ENCODE data around the gene ODF2.
"Not testable (repeated sequence)": the region's sequence is repeated elsewhere in the genome, so short reads cannot be mapped to it uniquely, and the experiment has no call there.

ODF2 gene

DNA sequence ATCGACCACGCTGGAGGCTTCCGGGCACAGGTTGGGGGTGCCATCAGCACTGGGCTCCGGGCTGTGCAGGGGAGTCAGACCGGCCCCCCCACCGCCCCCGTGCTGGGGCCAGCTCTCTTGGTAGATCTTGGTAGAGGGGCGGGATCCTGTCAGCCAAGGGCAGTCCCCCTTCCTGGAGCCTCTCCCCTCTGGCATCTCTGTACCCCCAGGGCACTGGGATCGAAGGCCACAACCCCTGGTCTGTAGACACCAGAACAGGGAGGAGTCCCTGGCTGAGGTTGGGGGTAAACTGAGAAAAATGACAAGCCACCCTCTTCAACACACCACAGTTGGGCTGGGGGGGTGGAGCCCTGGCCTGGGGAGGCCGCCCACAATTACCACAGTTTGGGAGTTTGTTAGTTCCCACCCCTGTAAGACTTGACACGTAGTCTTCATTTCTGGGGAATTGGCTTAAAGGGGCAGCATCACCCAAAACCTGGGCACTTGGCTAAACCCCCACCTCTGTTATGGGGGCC lies 34.3 kb upstream of the ODF2 start:
- Histone ChIP-seq H3K36me3 (replicated peaks; ENCODE audit: low read depth, low read length) (no peaks in the 10 kb centered on the region), H3K4me3 (ENCODE audit: low read length) (peak overlapping the region; percentile 95), H3K9me3 (ENCODE audit: insufficient read depth, low read length) (no peaks in the 10 kb centered on the region), H3K27me3 (ENCODE audit: low read depth, low read length) (0 out of 2 replicates have a peak, but pooled peaks cover 4% of the 10 kb centered on the region), H3K27ac (ENCODE audit: low read length) (no peak overlapping the region), H4K20me1 (ENCODE audit: insufficient read depth, low read length) (no peaks in the 10 kb centered on the region), H2AFZ (ENCODE audit: low read depth, low read length) (peak overlapping the region; percentile 93), H3K4me2 (ENCODE audit: low read length) (peak overlapping the region; percentile 100), H3K4me1 (ENCODE audit: low read length) (peaks cover 18% of the 10 kb centered on the region), H3K9ac (ENCODE audit: low read length) (peak overlapping the region; percentile 75), H3K79me2 (ENCODE audit: low read length) (no peaks in the 10 kb centered on the region)
- no peak for TF ChIP-seq CTCF (IDR thresholded peaks at IDR 0.05; ENCODE audit: low read depth, low read length)

- not testable (repeated sequence) for H2AFZ ChIP-seq (ENCODE audit: low read depth, low read length); H3K79me2 ChIP-seq (ENCODE audit: low read length); H3K9ac ChIP-seq (ENCODE audit: low read length); H3K27me3 ChIP-seq (ENCODE audit: low read depth, low read length); H4K20me1 ChIP-seq (ENCODE audit: insufficient read depth, low read length); H3K9me3 ChIP-seq (ENCODE audit: insufficient read depth, low read length); H3K27ac ChIP-seq (ENCODE audit: low read length); H3K36me3 ChIP-seq (replicated peaks; ENCODE audit: low read depth, low read length)
- Histone ChIP-seq H3K4me3 (ENCODE audit: low read length) (peak overlapping the region; percentile 95; the same call in 1 of the 2 replicates), H3K4me2 (ENCODE audit: low read length) (peak overlapping the region; percentile 100; the same call in 1 of the 2 replicates), H3K4me1 (ENCODE audit: low read length) (peaks cover 16% of the 10 kb centered on the region)
These were observed 33.6 kb upstream of the ODF2 start for GRCh38 chr9:128422022-128422782.

- 0 out of 2 replicates have a peak, but pooled peaks cover 4% of the 10 kb centered on the region for H3K27me3 ChIP-seq (ENCODE audit: low read depth, low read length)
- H3K27ac ChIP-seq (ENCODE audit: low read length) = no peak overlapping the region
- H3K4me2 ChIP-seq (ENCODE audit: low read length) = no peak overlapping the region
- H3K9me3 ChIP-seq (ENCODE audit: insufficient read depth, low read length) = no peaks in the 10 kb centered on the region
- peaks cover 16% of the 10 kb centered on the region for H3K4me1 ChIP-seq (ENCODE audit: low read length)
- H3K4me3 ChIP-seq (ENCODE audit: low read length) = no peak overlapping the region
- no peak overlapping the region for H3K9ac ChIP-seq (ENCODE audit: low read length)
- no peak for TF ChIP-seq CTCF (IDR thresholded peaks at IDR 0.05; ENCODE audit: low read depth, low read length)
- no peaks in the 10 kb centered on the region for H4K20me1 ChIP-seq (ENCODE audit: insufficient read depth, low read length)
- H3K79me2 ChIP-seq (ENCODE audit: low read length) = no peaks in the 10 kb centered on the region
- no peaks in the 10 kb centered on the region for H3K36me3 ChIP-seq (replicated peaks; ENCODE audit: low read depth, low read length)
- H2AFZ ChIP-seq (ENCODE audit: low read depth, low read length) = no peak overlapping the region
These were observed 33.0 kb upstream of the ODF2 start for GRCh38 chr9:128422783-128423150.

- H3K36me3 ChIP-seq (replicated peaks; ENCODE audit: low read depth, low read length); H3K9me3 ChIP-seq (ENCODE audit: insufficient read depth, low read length); H3K27ac ChIP-seq (ENCODE audit: low read length); H3K4me3 ChIP-seq (ENCODE audit: low read length); H3K79me2 ChIP-seq (ENCODE audit: low read length); H4K20me1 ChIP-seq (ENCODE audit: insufficient read depth, low read length); H3K27me3 ChIP-seq (ENCODE audit: low read depth, low read length); H3K4me2 ChIP-seq (ENCODE audit: low read length); H3K9ac ChIP-seq (ENCODE audit: low read length); H2AFZ ChIP-seq (ENCODE audit: low read depth, low read length): not testable (repeated sequence)
- H3K4me1 ChIP-seq (ENCODE audit: low read length) = peaks cover 16% of the 10 kb centered on the region
These were observed 32.5 kb upstream of the ODF2 start for GRCh38 chr9:128423356-128423755.

DNA sequence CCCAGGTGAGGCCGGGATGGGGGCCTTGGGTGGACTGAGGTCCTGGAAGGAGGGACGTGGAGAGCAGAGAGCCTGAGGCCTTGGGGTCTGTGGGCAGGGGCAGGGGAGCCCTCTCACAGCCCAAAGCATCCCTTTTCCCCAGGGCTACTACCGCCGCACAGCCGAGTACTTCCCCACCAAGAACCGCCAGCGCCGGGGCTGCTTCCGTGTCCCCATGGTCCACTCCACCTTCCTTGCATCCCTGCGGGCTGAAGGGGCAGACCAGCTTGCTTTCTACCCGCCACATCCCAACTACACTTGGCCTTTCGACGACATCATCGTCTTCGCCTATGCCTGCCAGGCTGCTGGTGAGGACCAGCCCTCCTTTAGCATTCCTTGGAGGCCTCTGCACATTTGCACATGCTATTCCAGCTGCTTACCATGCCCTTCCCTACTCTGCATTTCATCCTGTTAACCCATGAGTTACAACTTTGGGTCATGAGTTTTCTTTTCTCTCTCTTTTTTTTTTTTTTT lies 31.5 kb upstream of the ODF2 start:
- H3K9me3 ChIP-seq (ENCODE audit: insufficient read depth, low read length) = no peaks in the 10 kb centered on the region
- H3K27me3 ChIP-seq (ENCODE audit: low read depth, low read length) = 0 out of 2 replicates have a peak, but pooled peaks cover 2% of the 10 kb centered on the region
- no peaks in the 10 kb centered on the region for H4K20me1 ChIP-seq (ENCODE audit: insufficient read depth, low read length)
- H3K27ac ChIP-seq (ENCODE audit: low read length) = no peak overlapping the region
- H3K79me2 ChIP-seq (ENCODE audit: low read length) = no peaks in the 10 kb centered on the region
- no peak overlapping the region for H3K9ac ChIP-seq (ENCODE audit: low read length)
- H3K4me2 ChIP-seq (ENCODE audit: low read length) = no peak overlapping the region
- H2AFZ ChIP-seq (ENCODE audit: low read depth, low read length) = no peak overlapping the region
- no peak for TF ChIP-seq CTCF (IDR thresholded peaks at IDR 0.05; ENCODE audit: low read depth, low read length)
- no peak for TF ChIP-seq EZH2phosphoT487 (IDR thresholded peaks at IDR 0.05; ENCODE audit: low read depth)
- no peaks in the 10 kb centered on the region for H3K36me3 ChIP-seq (replicated peaks; ENCODE audit: low read depth, low read length)
- no peak overlapping the region for H3K4me3 ChIP-seq (ENCODE audit: low read length)
- H3K4me1 ChIP-seq (ENCODE audit: low read length) = peaks cover 12% of the 10 kb centered on the region

Data from OCI-LY3 (cell line).